Activated B cell treated with CpG ODN at 0.5 μM for 24 hours (primary cell): ENCODE data around the gene NEURL2. TPM values are rescaled to one million over a fixed set of nuclear protein-coding genes. Genes with fewer than 3 reads are reported as not detected.
A peak's percentile ranks its signal among the peaks of the same experiment; 100 is the strongest.

Experiments
- ATAC-seq: fragments of 200-7000 bp; cut with Tn5 transposase; one replicate; pipeline ENCODE4 v1.10.0; 2021; ENCODE audit warnings: low read depth, mild to moderate bottlenecking, moderate library complexity
- CTCF ChIA-PET: fragments of 350-600 bp; sonication (Branson Sonifier 250); formaldehyde crosslinking; loops from one replicate; lab custom pipeline; 2021; ENCODE audit warnings: antibody characterized with exemption; lab: Charles Lee
- POLR2A ChIA-PET: fragments of 350-600 bp; sonication (Branson Sonifier 250); formaldehyde crosslinking; loops from one replicate; lab custom pipeline; 2021; ENCODE audit warnings: antibody characterized with exemption; lab: Charles Lee
- DNase-seq: peaks from one replicate; pipeline ENCODE4 v3.0.0; 2022
- H3K27ac Mint-ChIP-seq: one replicate; pipeline ENCODE4 v1.8.0; 2020; ENCODE audit warnings: mixed read lengths
- H3K27me3 Mint-ChIP-seq: one replicate; pipeline ENCODE4 v1.8.0; 2021; ENCODE audit warnings: mixed read lengths
- H3K36me3 Mint-ChIP-seq: one replicate; pipeline ENCODE4 v1.8.0; 2021; ENCODE audit warnings: low read depth, mixed read lengths
- H3K4me1 Mint-ChIP-seq: one replicate; pipeline ENCODE4 v1.8.0; 2021; ENCODE audit warnings: mixed read lengths
- H3K4me3 Mint-ChIP-seq: one replicate; pipeline ENCODE4 v1.8.0; 2020; ENCODE audit warnings: mild to moderate bottlenecking, mixed read lengths
- H3K9me3 Mint-ChIP-seq: one replicate; pipeline ENCODE4 v1.8.0; 2020; ENCODE audit warnings: mixed read lengths
- CTCF ChIP-seq: fragments of 200-600 bp; IDR thresholded peaks from one replicate; pipeline ENCODE4 v1.8.0; 2022; ENCODE audit warnings: antibody characterized with exemption, mild to moderate bottlenecking
- intact Hi-C: fragments of 100-400 bp; cut with micrococcal nuclease; formaldehyde crosslinking; loops from one replicate; pipeline ENCODE4 v1.15.1; 2024
- total RNA-seq: library from RNA; stranded (reverse); gene quantifications from 2 replicates; pipeline ENCODE4 v1.2.3, GENCODE V29; 2022

The NEURL2 gene
- total RNA-seq, 1 donor from 2014 or later = 2.0 TPM

- intact Hi-C loops = loop anchor here (1.0 kb wide), 1 partner anchor 15 kb away; the partner anchor contains the start of genes ACOT8 and ZSWIM3
- no peaks in the 10 kb centered on the region for H3K27me3 Mint-ChIP-seq
- peak overlapping the region; percentile 73 for H3K27ac Mint-ChIP-seq
- DNase-seq (no peak), ATAC-seq (peak; percentile 98)
- H3K4me3 Mint-ChIP-seq = no peak overlapping the region
- H3K9me3 Mint-ChIP-seq = no peaks in the 10 kb centered on the region
- TF ChIP-seq CTCF = no peak
- peaks cover 43% of the 10 kb centered on the region for H3K36me3 Mint-ChIP-seq
- ChIA-PET CTCF (interaction anchor here (0.8 to 1.5 kb wide), 5 partner anchors 14 to 406 kb away, joined by 3 to 5 read pairs (median 3); no protein-coding TSS in a partner anchor), POLR2A (interaction anchor here (0.9 to 1.8 kb wide), 6 partner anchors 15 to 427 kb away, joined by 3 to 9 read pairs (median 6); partner anchors contain the start of genes ACOT8, PCIF1, PIGT and ZSWIM1)
- peaks cover 18% of the 10 kb centered on the region for H3K4me1 Mint-ChIP-seq
These were observed 48.7 kb downstream of the NEURL2 start for GRCh38 chr20:45842169-45842812.

GRCh38 chr20:45841407-45842129 lies 49.4 kb downstream of the NEURL2 start:
- TF ChIP-seq CTCF = no peak
- Mint-ChIP-seq H3K9me3 (no peaks in the 10 kb centered on the region), H3K4me3 (no peak overlapping the region), H3K4me1 (peaks cover 18% of the 10 kb centered on the region), H3K27ac (peak overlapping the region; percentile 73), H3K27me3 (no peaks in the 10 kb centered on the region), H3K36me3 (peaks cover 40% of the 10 kb centered on the region)
- ATAC-seq (no peak), DNase-seq (no peak)
- ChIA-PET CTCF (interaction anchor here (0.8 to 1.5 kb wide), 5 partner anchors 15 to 405 kb away, joined by 3 to 5 read pairs (median 3); no protein-coding TSS in a partner anchor), POLR2A (interaction anchor here (0.9 to 1.8 kb wide), 7 partner anchors 15 to 426 kb away, joined by 3 to 9 read pairs (median 6); partner anchors contain the start of genes ACOT8, PCIF1, PIGT and ZSWIM1)
- intact Hi-C loops = loop anchor here (1.0 kb wide), 1 partner anchor 16 kb away; the partner anchor contains the start of genes ACOT8 and ZSWIM3

- ATAC-seq (no peak), DNase-seq (no peak)
- ChIA-PET CTCF (no interaction called here), POLR2A (interaction anchor here (1.0 to 1.7 kb wide), 2 partner anchors 16 to 94 kb away, joined by 3 to 5 read pairs; partner anchors contain the start of genes ACOT8 and ZSWIM3)
- Mint-ChIP-seq H3K27ac (no peak overlapping the region), H3K4me1 (peaks cover 18% of the 10 kb centered on the region), H3K4me3 (no peak overlapping the region), H3K36me3 (peaks cover 32% of the 10 kb centered on the region), H3K9me3 (no peaks in the 10 kb centered on the region), H3K27me3 (no peaks in the 10 kb centered on the region)
- no peak for TF ChIP-seq CTCF
- intact Hi-C loops = no loop called here
These were observed 50.3 kb downstream of the NEURL2 start for GRCh38 chr20:45840700-45841198.

Other genes starting within 250 kb of the NEURL2 start
- gene WFDC11, start 221.0 kb downstream of the NEURL2 start, total RNA-seq = not detected in 2 replicates
- gene WFDC13, start 189.2 kb downstream of the NEURL2 start, total RNA-seq = not detected in 2 replicates
- gene WFDC10B, start 186.2 kb downstream of the NEURL2 start, total RNA-seq = not detected in 2 replicates
- not detected in 2 replicates for gene SPINT4, start 168.9 kb downstream of the NEURL2 start, total RNA-seq
- not detected in 2 replicates for gene WFDC3, start 99.3 kb downstream of the NEURL2 start, total RNA-seq
- gene DNTTIP1, start 99.3 kb downstream of the NEURL2 start, total RNA-seq = 23.6 and 24.4 TPM in 2 replicates
- gene UBE2C, start 78.6 kb downstream of the NEURL2 start, total RNA-seq = 2.4 and 3.3 TPM in 2 replicates
- 0.32 TPM in 1 of 2 replicates, not detected in the other for gene TNNC2, start 63.9 kb downstream of the NEURL2 start, total RNA-seq
- 0.49 and 0.93 TPM in 2 replicates for gene SNX21, start 57.4 kb downstream of the NEURL2 start, total RNA-seq
- 24.5 and 27.3 TPM in 2 replicates for gene ACOT8, start 33.8 kb downstream of the NEURL2 start, total RNA-seq
- gene ZSWIM3, start 33.6 kb downstream of the NEURL2 start, total RNA-seq = 5.9 and 6.4 TPM in 2 replicates
- gene ZSWIM1, start 10.0 kb downstream of the NEURL2 start, total RNA-seq = 13.9 and 15.1 TPM in 2 replicates
- 0.53 and 0.88 TPM in 2 replicates for gene SPATA25, start 3.6 kb downstream of the NEURL2 start, total RNA-seq
- gene CTSA, start 127 bp upstream of the NEURL2 start, total RNA-seq = 61.9 and 67.2 TPM in 2 replicates
- gene PLTP, start 20.9 kb upstream of the NEURL2 start, total RNA-seq = 2.3 and 3.5 TPM in 2 replicates
- 48.3 and 55.7 TPM in 2 replicates for gene PCIF1, start 43.5 kb upstream of the NEURL2 start, total RNA-seq
- gene ZNF335, start 81.0 kb upstream of the NEURL2 start, total RNA-seq = 39.2 and 49.6 TPM in 2 replicates
- 2.0 and 2.3 TPM in 2 replicates for gene MMP9, start 117.7 kb upstream of the NEURL2 start, total RNA-seq
- not detected in 2 replicates for gene SLC12A5, start 138.0 kb upstream of the NEURL2 start, total RNA-seq
- gene NCOA5, start 198.8 kb upstream of the NEURL2 start, total RNA-seq = 46.4 and 53.1 TPM in 2 replicates
- gene CD40, start 227.1 kb upstream of the NEURL2 start, total RNA-seq = 410 and 464 TPM in 2 replicates